WTC11 (cell line): ENCODE data around the gene LY6G5B. TPM values are rescaled to one million over a fixed set of nuclear protein-coding genes. Genes with fewer than 3 reads are reported as not detected.

Experiments used
- ATAC-seq: fragments of 200-7000 bp; cut with Tn5 transposase; 2 replicates; pipeline ENCODE4 v1.10.0; 2021; ENCODE audit warnings: mild to moderate bottlenecking, moderate library complexity
- CTCF ChIA-PET: fragments of 300-600 bp; sonication (Branson Sonifier 250); formaldehyde crosslinking; loops from one replicate; lab custom pipeline; 2021; ENCODE audit warnings: antibody characterized with exemption; lab: Charles Lee
- POLR2A ChIA-PET: fragments of 350-600 bp; sonication (Branson Sonifier 250); formaldehyde crosslinking; loops from one replicate; lab custom pipeline; 2021; ENCODE audit warnings: antibody characterized with exemption; lab: Charles Lee
- DNase-seq: peaks from one replicate; pipeline ENCODE4 v3.0.0; 2021; ENCODE audit warnings: low spot score
- H3K27ac Mint-ChIP-seq: 2 replicates; pipeline ENCODE4 v1.8.0; 2021; ENCODE audit warnings: mixed read lengths
- H3K27me3 Mint-ChIP-seq: 2 replicates; pipeline ENCODE4 v1.8.0; 2021; ENCODE audit warnings: low read depth, mild to moderate bottlenecking, moderate library complexity, mixed read lengths
- H3K36me3 Mint-ChIP-seq: 2 replicates; pipeline ENCODE4 v1.8.0; 2021; ENCODE audit warnings: mixed read lengths
- H3K4me1 Mint-ChIP-seq: 2 replicates; pipeline ENCODE4 v1.8.0; 2022; ENCODE audit warnings: mixed read lengths
- H3K4me3 Mint-ChIP-seq: 2 replicates; pipeline ENCODE4 v1.8.0; 2021; ENCODE audit warnings: mild to moderate bottlenecking, moderate library complexity, mixed read lengths
- H3K9me3 Mint-ChIP-seq: 2 replicates; pipeline ENCODE4 v1.8.0; 2021; ENCODE audit warnings: mixed read lengths
- ATF3 ChIP-seq: sonication (generic); formaldehyde crosslinking; conservative IDR thresholded peaks from 2 replicates; pipeline ENCODE4 v1.8.1; 2022; ENCODE audit warnings: mild to moderate bottlenecking, missing genetic modification reagents
- CREM ChIP-seq: sonication (generic); formaldehyde crosslinking; IDR thresholded peaks from 2 replicates; pipeline ENCODE4 v1.8.1; 2022; ENCODE audit warnings: mild to moderate bottlenecking, missing genetic modification reagents, moderate library complexity
- EMX1 ChIP-seq: fragments of 250-450 bp; sonication (Bioruptor Pico); IDR thresholded peaks from 2 replicates; pipeline ENCODE4 v1.8.0; 2021; ENCODE audit warnings: mild to moderate bottlenecking
- JAZF1 ChIP-seq: fragments of 250-450 bp; sonication (Bioruptor Pico); IDR thresholded peaks from 2 replicates; pipeline ENCODE4 v1.9.0; 2021; ENCODE audit warnings: moderate library complexity, mild to moderate bottlenecking, inconsistent platforms
- NFATC4 ChIP-seq: fragments of 250-450 bp; sonication (Bioruptor Pico); IDR thresholded peaks from 2 replicates; pipeline ENCODE4 v1.9.0; 2021; ENCODE audit warnings: mild to moderate bottlenecking
- NR1H2 ChIP-seq: sonication (generic); formaldehyde crosslinking; IDR thresholded peaks from 2 replicates; pipeline ENCODE4 v1.9.0; 2021; ENCODE audit warnings: mild to moderate bottlenecking, moderate library complexity, missing genetic modification reagents
- PREB ChIP-seq: sonication (generic); formaldehyde crosslinking; IDR thresholded peaks from 2 replicates; pipeline ENCODE4 v1.8.1; 2022; ENCODE audit warnings: mild to moderate bottlenecking, missing genetic modification reagents, moderate library complexity, borderline replicate concordance
- ZBTB43 ChIP-seq: sonication (generic); formaldehyde crosslinking; IDR thresholded peaks from 2 replicates; pipeline ENCODE4 v1.8.1; 2023; ENCODE audit warnings: mild to moderate bottlenecking, missing genetic modification reagents
- ZNF317 ChIP-seq: sonication (generic); formaldehyde crosslinking; IDR thresholded peaks from 2 replicates; pipeline ENCODE4 v1.8.1; 2023; ENCODE audit warnings: low read depth, mild to moderate bottlenecking, moderate library complexity, missing genetic modification reagents, borderline replicate concordance
- ZNF425 ChIP-seq: fragments of 250-450 bp; sonication (Bioruptor Pico); conservative IDR thresholded peaks from 2 replicates; pipeline ENCODE4 v1.9.0; 2021; ENCODE audit warnings: mild to moderate bottlenecking
- ZNF512 ChIP-seq: sonication (generic); formaldehyde crosslinking; IDR thresholded peaks from 2 replicates; pipeline ENCODE4 v1.8.1; 2022; ENCODE audit warnings: missing genetic modification reagents, borderline replicate concordance
- ZNF532 ChIP-seq: fragments of 250-450 bp; sonication (Bioruptor Pico); IDR thresholded peaks from 2 replicates; pipeline ENCODE4 v1.9.0; 2021; ENCODE audit warnings: mild to moderate bottlenecking, borderline replicate concordance
- ZSCAN18 ChIP-seq: fragments of 250-450 bp; sonication (Bioruptor Pico); IDR thresholded peaks from 2 replicates; pipeline ENCODE4 v2.1.2; 2022; ENCODE audit warnings: mild to moderate bottlenecking, moderate library complexity
- total RNA-seq: library from RNA; stranded (reverse); gene quantifications from 3 replicates; pipeline ENCODE4 v1.2.3, GENCODE V29; 2021

LY6G5B gene
- total RNA-seq, 1 experiment from 2014 or later = 15.7 TPM

- TF ChIP-seq CREM = no peak
- TF ChIP-seq PREB = no peak
- no peak for TF ChIP-seq ATF3 (CRISPR knock-in tag)
- no peak for TF ChIP-seq ZNF317 (CRISPR knock-in tag)
- TF ChIP-seq JAZF1 (CRISPR knock-in tag) = no peak
These were observed 32.8 kb upstream of the LY6G5B start (continued) for GRCh38 chr6:31636698-31637596.

- no peaks in the 10 kb centered on the region for H3K27me3 Mint-ChIP-seq
- DNase-seq (no peak), ATAC-seq (no peak; the same call in 1 of the 2 replicates)
- H3K27ac Mint-ChIP-seq = peak overlapping the region; percentile 21; the same call in 1 of the 2 replicates
- TF ChIP-seq EMX1 (CRISPR knock-in tag) (0 out of 2 replicates have a peak, but pooled peaks have one; percentile 18), ZNF512 (CRISPR knock-in tag) (no peak), ZBTB43 (CRISPR knock-in tag) (no peak), ZNF532 (no peak), ZSCAN18 (CRISPR knock-in tag) (no peak), NR1H2 (CRISPR knock-in tag) (no peak), ZNF425 (CRISPR knock-in tag) (peak; percentile 70; the same call in 1 of the 2 replicates), NFATC4 (CRISPR knock-in tag) (0 out of 2 replicates have a peak, but pooled peaks have one; percentile 70)
- H3K9me3 Mint-ChIP-seq = no peaks in the 10 kb centered on the region
- no peaks in the 10 kb centered on the region for H3K4me1 Mint-ChIP-seq
- CTCF ChIA-PET = interaction anchor here (0.6 to 1.6 kb wide), 4 partner anchors 13 to 447 kb away, joined by 3 to 4 read pairs (median 3); no protein-coding TSS in a partner anchor
- H3K36me3 Mint-ChIP-seq = peaks cover 73% of the 10 kb centered on the region
- H3K4me3 Mint-ChIP-seq = no peak overlapping the region
- POLR2A ChIA-PET = interaction anchor here (0.6 to 2.0 kb wide), 7 partner anchors 8 to 100 kb away, joined by 3 to 7 read pairs (median 4); partner anchors contain the start of gene BAG6
These were observed 30.7 kb upstream of the LY6G5B start for GRCh38 chr6:31639043-31639442.
